ENCODE results near the gene FAM227B.
A peak's percentile ranks its signal among the peaks of the same experiment; 100 is the strongest.
"Not testable (repeated sequence)": the region's sequence is repeated elsewhere in the genome, so short reads cannot be mapped to it uniquely, and the experiment has no call there.

The FAM227B gene

GRCh38 chr15:49605588-49605987 lies 15.0 kb downstream of the FAM227B start:
- TF ChIP-seq POLR2A (IDR thresholded peaks at IDR 0.05; ENCODE audit: low read depth, low read length) (no peak), POLR2AphosphoS5 (IDR thresholded peaks at IDR 0.05; ENCODE audit: low read depth, low read length) (no peak), TAF1 (IDR thresholded peaks at IDR 0.05; ENCODE audit: borderline replicate concordance, low read depth, low read length) (no peak)
- DNase-seq (ENCODE audit: insufficient read length) (no peak), FAIRE-seq (no peak)

GRCh38 chr15:49604625-49605409 lies 15.8 kb downstream of the FAM227B start:
- no peak for TF ChIP-seq TAF1 (IDR thresholded peaks at IDR 0.05; ENCODE audit: borderline replicate concordance, low read depth, low read length)
- TF ChIP-seq POLR2AphosphoS5 (IDR thresholded peaks at IDR 0.05; ENCODE audit: low read depth, low read length): no peak
- TF ChIP-seq POLR2A (IDR thresholded peaks at IDR 0.05; ENCODE audit: low read depth, low read length): no peak
- no peak for FAIRE-seq
- DNase-seq (ENCODE audit: insufficient read length): no peak

GRCh38 chr15:49592829-49593316 lies 27.7 kb downstream of the FAM227B start:
- not testable (repeated sequence) for DNase-seq (ENCODE audit: insufficient read length); FAIRE-seq

- no peak for FAIRE-seq
- DNase-seq (ENCODE audit: insufficient read length): peak; percentile 4
- TF ChIP-seq POLR2AphosphoS5 (IDR thresholded peaks at IDR 0.05; ENCODE audit: low read depth, low read length) (no peak), POLR2A (IDR thresholded peaks at IDR 0.05; ENCODE audit: low read depth, low read length) (no peak), TAF1 (IDR thresholded peaks at IDR 0.05; ENCODE audit: borderline replicate concordance, low read depth, low read length) (no peak)
These were observed 31.6 kb downstream of the FAM227B start for GRCh38 chr15:49589030-49589429.

- TF ChIP-seq POLR2A (IDR thresholded peaks at IDR 0.05; ENCODE audit: low read depth, low read length): no peak
- no peak for TF ChIP-seq POLR2AphosphoS5 (IDR thresholded peaks at IDR 0.05; ENCODE audit: low read depth, low read length)
- TF ChIP-seq TAF1 (IDR thresholded peaks at IDR 0.05; ENCODE audit: borderline replicate concordance, low read depth, low read length): no peak
- DNase-seq (ENCODE audit: insufficient read length): no peak
- FAIRE-seq: no peak
These were observed 47.2 kb downstream of the FAM227B start for GRCh38 chr15:49573421-49573820.

- FAIRE-seq: no peak
- no peak for DNase-seq (ENCODE audit: insufficient read length)
- no peak for TF ChIP-seq POLR2A (IDR thresholded peaks at IDR 0.05; ENCODE audit: low read depth, low read length)
- TF ChIP-seq TAF1 (IDR thresholded peaks at IDR 0.05; ENCODE audit: borderline replicate concordance, low read depth, low read length): no peak
- TF ChIP-seq POLR2AphosphoS5 (IDR thresholded peaks at IDR 0.05; ENCODE audit: low read depth, low read length): no peak
These were observed 49.9 kb downstream of the FAM227B start for GRCh38 chr15:49570672-49571071.

GRCh38 chr15:49570174-49570573 lies 50.4 kb downstream of the FAM227B start:
- FAIRE-seq (no peak), DNase-seq (ENCODE audit: insufficient read length) (no peak)
- TF ChIP-seq POLR2A (IDR thresholded peaks at IDR 0.05; ENCODE audit: low read depth, low read length) (no peak), POLR2AphosphoS5 (IDR thresholded peaks at IDR 0.05; ENCODE audit: low read depth, low read length) (no peak), TAF1 (IDR thresholded peaks at IDR 0.05; ENCODE audit: borderline replicate concordance, low read depth, low read length) (no peak)

GRCh38 chr15:49560045-49560444 lies 60.6 kb downstream of the FAM227B start:
- no peak for TF ChIP-seq TAF1 (IDR thresholded peaks at IDR 0.05; ENCODE audit: borderline replicate concordance, low read depth, low read length)
- TF ChIP-seq POLR2A (IDR thresholded peaks at IDR 0.05; ENCODE audit: low read depth, low read length): no peak
- TF ChIP-seq POLR2AphosphoS5 (IDR thresholded peaks at IDR 0.05; ENCODE audit: low read depth, low read length): no peak
- no peak for DNase-seq (ENCODE audit: insufficient read length)
- no peak for FAIRE-seq

- FAIRE-seq (no peak), DNase-seq (ENCODE audit: insufficient read length) (no peak)
- TF ChIP-seq POLR2A (IDR thresholded peaks at IDR 0.05; ENCODE audit: low read depth, low read length): no peak
- TF ChIP-seq POLR2AphosphoS5 (IDR thresholded peaks at IDR 0.05; ENCODE audit: low read depth, low read length): no peak
- TF ChIP-seq TAF1 (IDR thresholded peaks at IDR 0.05; ENCODE audit: borderline replicate concordance, low read depth, low read length): no peak
These were observed 61.7 kb downstream of the FAM227B start for GRCh38 chr15:49558929-49559328.

GRCh38 chr15:49556437-49556836 lies 64.2 kb downstream of the FAM227B start:
- no peak for TF ChIP-seq POLR2A (IDR thresholded peaks at IDR 0.05; ENCODE audit: low read depth, low read length)
- TF ChIP-seq TAF1 (IDR thresholded peaks at IDR 0.05; ENCODE audit: borderline replicate concordance, low read depth, low read length): no peak
- no peak for TF ChIP-seq POLR2AphosphoS5 (IDR thresholded peaks at IDR 0.05; ENCODE audit: low read depth, low read length)
- no peak for FAIRE-seq
- DNase-seq (ENCODE audit: insufficient read length): no peak

- FAIRE-seq: not testable (repeated sequence)
These were observed 70.3 kb downstream of the FAM227B start for GRCh38 chr15:49550342-49550741.

GRCh38 chr15:49538520-49538919 lies 82.1 kb downstream of the FAM227B start:
- no peak for TF ChIP-seq POLR2AphosphoS5 (IDR thresholded peaks at IDR 0.05; ENCODE audit: low read depth, low read length)
- no peak for TF ChIP-seq POLR2A (IDR thresholded peaks at IDR 0.05; ENCODE audit: low read depth, low read length)
- TF ChIP-seq TAF1 (IDR thresholded peaks at IDR 0.05; ENCODE audit: borderline replicate concordance, low read depth, low read length): no peak

More at GRCh38 chr15:49550342-49550741, 70.3 kb downstream of the FAM227B start:
- DNase-seq (ENCODE audit: insufficient read length): not testable (repeated sequence)

More at GRCh38 chr15:49538520-49538919, 82.1 kb downstream of the FAM227B start:
- DNase-seq (ENCODE audit: insufficient read length) (no peak), FAIRE-seq (no peak)
